DMS53 treated with DMSO at 0.1 percent for 48 hours (cell line): ENCODE measurements around the gene CLTCL1.
"Not testable (repeated sequence)": the region's sequence is repeated elsewhere in the genome, so short reads cannot be mapped to it uniquely, and the experiment has no call there.

Experiments
- DNase-seq: peaks from one replicate; lab custom pipeline; 2025; ENCODE audit not compliant: unreplicated experiment; lab: John Stamatoyannopoulos, UW

CLTCL1 gene

GRCh38 chr22:19220867-19221266 is 70.7 kb downstream of the CLTCL1 start:
- DNase-seq: no peak

GRCh38 chr22:19218541-19219233 is 72.8 kb downstream of the CLTCL1 start:
- no peak for DNase-seq

- no peak for DNase-seq
Measured at GRCh38 chr22:19216579-19216978, 74.9 kb downstream of the CLTCL1 start.

GRCh38 chr22:19215360-19215759 is 76.2 kb downstream of the CLTCL1 start:
- DNase-seq: no peak

GRCh38 chr22:19214078-19214473 is 77.4 kb downstream of the CLTCL1 start:
- no peak for DNase-seq

GRCh38 chr22:19213442-19214077 is 78.0 kb downstream of the CLTCL1 start:
- DNase-seq: no peak

GRCh38 chr22:19213001-19213400 is 78.5 kb downstream of the CLTCL1 start:
- DNase-seq: no peak

GRCh38 chr22:19212302-19212870 is 79.1 kb downstream of the CLTCL1 start:
- no peak for DNase-seq

- DNase-seq: no peak
Measured at GRCh38 chr22:19210188-19210587, 81.3 kb downstream of the CLTCL1 start.

GRCh38 chr22:19208287-19208847 is 83.2 kb downstream of the CLTCL1 start:
- DNase-seq: no peak

GRCh38 chr22:19207884-19208283 is 83.6 kb downstream of the CLTCL1 start:
- no peak for DNase-seq

- no peak for DNase-seq
Measured at GRCh38 chr22:19207401-19207808, 84.1 kb downstream of the CLTCL1 start.

- DNase-seq: no peak
Measured at GRCh38 chr22:19206287-19206686, 85.2 kb downstream of the CLTCL1 start.

- DNase-seq: no peak
Measured at GRCh38 chr22:19204640-19205039, 86.9 kb downstream of the CLTCL1 start.

- DNase-seq: no peak
Measured at GRCh38 chr22:19203834-19204233, 87.7 kb downstream of the CLTCL1 start.

GRCh38 chr22:19202799-19203186 is 88.7 kb downstream of the CLTCL1 start:
- DNase-seq: not testable (repeated sequence)

- DNase-seq: no peak
Measured at GRCh38 chr22:19201869-19202798, 89.4 kb downstream of the CLTCL1 start.

GRCh38 chr22:19201130-19201868 is 90.2 kb downstream of the CLTCL1 start:
- no peak for DNase-seq

- DNase-seq: no peak
Measured at GRCh38 chr22:19199479-19199878, 92.0 kb downstream of the CLTCL1 start.
